Measurements from ENCODE around the gene MPP7. TPM values are rescaled to one million over a fixed set of nuclear protein-coding genes. Genes with fewer than 3 reads are reported as not detected.

MPP7 gene
- total and polyA plus RNA-seq, 8 donors, result 6.0 to 42.0 (median 11.8) TPM

- H3K27ac ChIP-seq, result no peak overlapping the region
- no peak for DNase-seq
- H3K4me1 ChIP-seq, result peaks cover 0 to 3% (median 0%) of the 10 kb centered on the region in 4 donors
- H3K27me3 ChIP-seq, result peaks cover 0 to 4% (median 3%) of the 10 kb centered on the region in 3 donors
- H3K36me3 ChIP-seq, result no peaks in the 10 kb centered on the region
- TF ChIP-seq, protein P1, sequence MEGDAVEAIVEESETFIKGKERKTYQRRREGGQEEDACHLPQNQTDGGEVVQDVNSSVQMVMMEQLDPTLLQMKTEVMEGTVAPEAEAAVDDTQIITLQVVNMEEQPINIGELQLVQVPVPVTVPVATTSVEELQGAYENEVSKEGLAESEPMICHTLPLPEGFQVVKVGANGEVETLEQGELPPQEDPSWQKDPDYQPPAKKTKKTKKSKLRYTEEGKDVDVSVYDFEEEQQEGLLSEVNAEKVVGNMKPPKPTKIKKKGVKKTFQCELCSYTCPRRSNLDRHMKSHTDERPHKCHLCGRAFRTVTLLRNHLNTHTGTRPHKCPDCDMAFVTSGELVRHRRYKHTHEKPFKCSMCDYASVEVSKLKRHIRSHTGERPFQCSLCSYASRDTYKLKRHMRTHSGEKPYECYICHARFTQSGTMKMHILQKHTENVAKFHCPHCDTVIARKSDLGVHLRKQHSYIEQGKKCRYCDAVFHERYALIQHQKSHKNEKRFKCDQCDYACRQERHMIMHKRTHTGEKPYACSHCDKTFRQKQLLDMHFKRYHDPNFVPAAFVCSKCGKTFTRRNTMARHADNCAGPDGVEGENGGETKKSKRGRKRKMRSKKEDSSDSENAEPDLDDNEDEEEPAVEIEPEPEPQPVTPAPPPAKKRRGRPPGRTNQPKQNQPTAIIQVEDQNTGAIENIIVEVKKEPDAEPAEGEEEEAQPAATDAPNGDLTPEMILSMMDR (IDR thresholded peaks at IDR 0.05), result no peak
- no peaks in the 10 kb centered on the region for H3K9me3 ChIP-seq
- intact Hi-C loops (cut with DNase I; ENCODE audit: low total_unique reads), result no loop called here
- WGBS, 5 donors, result 72 to 79% (median 73%) methylated on average over 6 of the region's 6 CpGs
- no peak overlapping the region for H3K4me3 ChIP-seq
These were observed 9.7 kb upstream of the MPP7 start for GRCh38 chr10:28312572-28312971.

DNA sequence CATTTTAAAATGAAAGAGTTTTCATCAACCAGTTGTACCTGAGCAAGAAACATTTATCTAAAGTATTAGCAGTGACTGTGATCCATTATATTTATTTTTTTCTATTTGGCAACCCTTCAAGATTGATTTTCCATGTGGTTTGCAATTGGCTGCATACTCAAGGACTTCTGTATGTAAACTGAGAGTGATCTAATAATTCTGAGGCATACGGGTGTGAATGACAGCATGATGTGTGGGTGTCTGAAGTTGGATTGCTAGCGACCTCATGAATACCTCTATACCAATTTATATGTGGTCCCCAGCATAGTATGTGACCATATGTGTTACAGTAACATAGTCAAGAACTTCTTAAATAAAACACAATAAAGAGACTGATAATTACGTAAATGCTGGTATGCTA is 8.2 kb upstream of the MPP7 start:
- intact Hi-C loops (cut with DNase I; ENCODE audit: low total_unique reads), result no loop called here
- TF ChIP-seq POLR2A (IDR thresholded peaks at IDR 0.05) (no peak), POLR2AphosphoS5 (IDR thresholded peaks at IDR 0.05) (no peak), EP300 (IDR thresholded peaks at IDR 0.05) (no peak)
- TF ChIP-seq, protein P1 (IDR thresholded peaks at IDR 0.05), result no peak
- H3K4me3 ChIP-seq, result no peak overlapping the region
- H3K27me3 ChIP-seq, result peaks cover 0 to 3% (median 0%) of the 10 kb centered on the region in 3 donors
- H3K4me1 ChIP-seq, result no peaks in the 10 kb centered on the region
- H3K36me3 ChIP-seq, result no peaks in the 10 kb centered on the region
- no peaks in the 10 kb centered on the region for H3K9me3 ChIP-seq
- DNase-seq, result no peak
- 45 to 57% (median 50%) methylated on average over 3 of the region's 3 CpGs for WGBS, 5 donors
- H3K27ac ChIP-seq, result no peak overlapping the region

- Histone ChIP-seq H3K36me3 (no peaks in the 10 kb centered on the region), H3K27me3 (peaks cover 0 to 3% (median 0%) of the 10 kb centered on the region in 3 donors), H3K27ac (no peak overlapping the region), H3K4me3 (no peak overlapping the region), H3K9me3 (no peaks in the 10 kb centered on the region), H3K4me1 (peaks cover 0 to 18% (median 7%) of the 10 kb centered on the region in 4 donors)
- DNase-seq, result no peak
- intact Hi-C loops (cut with DNase I; ENCODE audit: low total_unique reads), result no loop called here
- 77 to 84% (median 81%) methylated on average over 4 of the region's 4 CpGs for WGBS, 5 donors
- TF ChIP-seq POLR2A (IDR thresholded peaks at IDR 0.05), result no peak
- no peak for TF ChIP-seq POLR2AphosphoS5 (IDR thresholded peaks at IDR 0.05)
- TF ChIP-seq, protein P1 (IDR thresholded peaks at IDR 0.05), result no peak
- no peak for TF ChIP-seq EP300 (IDR thresholded peaks at IDR 0.05)
These were observed 4.4 kb upstream of the MPP7 start for GRCh38 chr10:28307267-28307666.

- 85 to 97% (median 92%) methylated on average over 2 of the region's 2 CpGs for WGBS, 5 donors
- intact Hi-C loops (cut with DNase I; ENCODE audit: low total_unique reads), result no loop called here
- no peak overlapping the region for H3K27ac ChIP-seq
- H3K4me1 ChIP-seq, result peaks cover 7 to 33% (median 18%) of the 10 kb centered on the region in 4 donors
- H3K36me3 ChIP-seq, result no peaks in the 10 kb centered on the region
- peaks cover 0 to 3% (median 0%) of the 10 kb centered on the region in 3 donors for H3K27me3 ChIP-seq
- H3K9me3 ChIP-seq, result no peaks in the 10 kb centered on the region
- H3K4me3 ChIP-seq, result no peak overlapping the region
- DNase-seq, result no peak
- TF ChIP-seq POLR2A (IDR thresholded peaks at IDR 0.05) (no peak), EP300 (IDR thresholded peaks at IDR 0.05) (no peak), POLR2AphosphoS5 (IDR thresholded peaks at IDR 0.05) (no peak)
- TF ChIP-seq, protein P1 (IDR thresholded peaks at IDR 0.05), result no peak
These were observed 2.7 kb upstream of the MPP7 start for GRCh38 chr10:28305553-28305952.
